Amygdala (tissue), 56 donors: ENCODE data around the gene LAMA2.

Source experiments
- DNase-seq, 56 donors: peaks; one replicate each; lab custom pipeline; 2025; lab: John Stamatoyannopoulos, UW

The LAMA2 gene

DNA sequence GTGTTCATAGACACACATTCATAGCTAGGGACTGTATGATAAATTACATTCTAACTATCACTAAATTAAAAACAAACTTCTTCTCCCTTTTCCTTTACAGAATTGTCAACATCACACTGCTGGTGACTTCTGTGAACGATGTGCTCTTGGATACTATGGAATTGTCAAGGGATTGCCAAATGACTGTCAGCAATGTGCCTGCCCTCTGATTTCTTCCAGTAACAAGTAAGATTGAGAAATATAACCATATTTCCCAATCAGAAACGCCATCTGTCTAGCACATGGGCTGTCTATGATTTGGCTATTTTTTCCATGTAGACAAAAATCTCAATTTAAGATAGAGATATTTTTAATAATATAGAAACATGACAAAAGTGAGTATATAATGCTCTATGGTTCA, 459.3 kb downstream of the LAMA2 start:
- no peak for DNase-seq

DNA sequence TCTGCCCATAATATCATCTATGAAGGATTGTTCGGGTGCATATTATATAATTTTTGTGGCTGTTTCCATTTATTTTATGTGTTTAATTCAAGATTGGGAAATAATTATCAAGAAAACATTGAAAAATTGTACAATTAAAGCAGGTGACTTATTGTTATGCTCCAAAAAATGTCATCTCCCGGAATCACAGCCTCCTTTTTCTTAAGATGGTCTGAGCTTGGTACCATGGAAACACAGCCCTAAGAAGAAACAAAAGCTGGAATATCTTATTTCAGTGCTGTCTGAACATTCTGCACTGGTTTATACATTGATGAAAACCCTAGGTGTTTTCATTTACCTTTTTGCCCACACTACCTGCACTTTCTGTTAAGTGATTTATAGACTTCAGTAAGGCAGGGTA, 459.9 kb downstream of the LAMA2 start:
- DNase-seq = no peak

DNA sequence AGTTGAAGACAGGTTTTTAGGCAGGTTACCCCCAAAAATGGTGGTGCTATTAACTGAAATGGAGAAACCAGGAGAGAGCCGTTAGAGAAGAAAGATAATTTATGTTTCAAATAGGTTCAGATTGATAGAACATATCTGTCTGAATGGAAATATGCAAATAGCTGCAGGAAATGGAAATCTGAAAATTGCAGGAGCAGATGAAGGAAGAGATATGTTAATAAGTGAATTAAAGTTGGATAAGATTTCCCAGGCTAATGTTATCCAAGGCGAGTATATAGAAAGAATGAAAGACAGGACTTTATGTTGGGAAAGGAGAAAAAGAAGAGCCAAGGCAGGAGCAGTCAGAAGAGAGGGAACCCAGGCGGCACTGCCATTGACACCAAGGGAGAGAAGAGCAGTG, 461.4 kb downstream of the LAMA2 start:
- no peak for DNase-seq

DNA sequence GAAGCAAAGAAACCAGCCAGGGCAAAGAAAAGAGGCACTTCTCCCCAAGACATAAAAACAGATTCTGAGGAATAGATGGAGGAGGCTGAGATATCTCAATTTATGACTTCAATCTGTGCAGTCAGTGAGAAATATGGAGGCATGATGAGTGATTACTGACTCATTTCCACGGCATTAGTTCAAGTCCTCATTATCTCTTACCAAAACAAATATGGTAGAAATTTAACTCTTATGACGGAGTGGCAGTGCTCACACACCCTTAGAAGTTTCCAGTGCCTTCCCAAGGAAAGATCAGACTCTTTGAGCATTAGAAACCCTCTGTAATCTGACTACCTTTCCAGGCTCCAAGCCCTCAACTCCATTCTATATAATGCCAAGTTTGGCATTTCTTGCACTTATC, 463.0 kb downstream of the LAMA2 start:
- no peak for DNase-seq

DNA sequence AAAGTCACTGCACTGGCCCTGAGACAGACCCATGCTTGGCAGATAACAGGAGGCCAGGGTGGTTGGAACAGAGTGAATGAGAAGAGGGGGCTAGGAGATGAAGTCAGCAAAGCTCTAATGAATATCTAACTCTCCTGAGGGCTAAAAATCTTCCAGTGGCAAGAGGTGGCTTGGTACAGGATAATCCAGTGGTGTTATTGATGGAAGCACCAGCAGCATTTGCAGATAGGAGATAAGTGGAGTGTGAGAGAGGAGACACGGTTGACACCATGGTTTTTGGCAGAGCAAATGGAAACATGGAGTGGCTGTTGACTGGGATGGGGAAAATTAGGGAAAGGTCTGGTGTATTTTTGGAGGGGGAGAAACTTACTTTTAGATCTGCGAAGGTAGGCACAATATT, 464.0 kb downstream of the LAMA2 start:
- no peak for DNase-seq

DNA sequence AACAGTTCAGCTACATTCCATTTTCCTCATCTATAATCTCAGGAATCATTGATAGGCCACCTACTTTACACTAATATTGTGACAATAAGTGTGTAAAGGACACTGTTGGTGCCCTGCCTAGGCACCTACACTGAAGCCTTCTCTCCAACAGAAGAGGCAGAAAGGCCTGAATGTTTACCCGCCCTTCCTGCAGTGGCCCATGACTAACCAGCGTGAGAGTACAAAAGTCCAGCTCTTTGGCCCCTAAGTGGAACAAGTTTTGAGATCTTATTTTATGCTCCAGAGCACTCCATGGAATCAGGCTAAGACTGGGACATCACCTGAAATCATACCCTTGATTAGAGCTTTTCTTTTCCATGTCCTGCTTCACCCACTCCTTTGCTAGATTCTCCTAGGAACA, 467.3 kb downstream of the LAMA2 start:
- no peak for DNase-seq

DNA sequence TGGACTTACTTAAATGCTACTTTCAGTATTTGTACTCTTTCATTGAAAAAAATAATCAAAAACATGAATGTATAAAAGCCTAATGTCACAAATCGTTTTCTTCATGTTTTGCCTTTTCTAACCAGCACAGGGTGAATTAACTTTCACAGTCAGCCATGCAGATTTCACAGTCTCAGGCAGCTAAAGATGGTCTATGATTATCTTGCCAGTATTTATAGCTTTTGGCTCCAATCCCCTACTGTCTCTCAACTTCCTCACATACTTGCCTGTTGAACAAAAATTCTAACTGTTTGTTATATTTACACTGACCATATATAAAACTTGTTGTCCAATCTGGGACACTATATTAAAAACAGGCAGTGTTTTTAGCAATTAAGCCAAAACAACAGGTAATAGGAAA, 468.9 kb downstream of the LAMA2 start:
- no peak for DNase-seq

DNA sequence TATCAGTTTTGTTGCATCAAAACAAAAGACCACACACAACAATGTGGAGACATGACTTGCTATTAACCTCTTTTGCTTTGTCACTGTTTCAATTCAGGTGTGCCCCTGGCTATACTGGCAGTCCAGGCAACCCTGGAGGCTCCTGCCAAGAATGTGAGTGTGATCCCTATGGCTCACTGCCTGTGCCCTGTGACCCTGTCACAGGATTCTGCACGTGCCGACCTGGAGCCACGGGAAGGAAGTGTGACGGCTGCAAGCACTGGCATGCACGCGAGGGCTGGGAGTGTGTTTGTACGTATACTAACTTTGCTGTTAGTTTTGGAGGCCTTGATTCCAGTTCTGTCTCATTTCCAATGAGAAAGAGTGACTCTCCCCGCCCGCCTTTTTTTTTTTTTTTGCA, 470.1 kb downstream of the LAMA2 start:
- DNase-seq = no peak

DNA sequence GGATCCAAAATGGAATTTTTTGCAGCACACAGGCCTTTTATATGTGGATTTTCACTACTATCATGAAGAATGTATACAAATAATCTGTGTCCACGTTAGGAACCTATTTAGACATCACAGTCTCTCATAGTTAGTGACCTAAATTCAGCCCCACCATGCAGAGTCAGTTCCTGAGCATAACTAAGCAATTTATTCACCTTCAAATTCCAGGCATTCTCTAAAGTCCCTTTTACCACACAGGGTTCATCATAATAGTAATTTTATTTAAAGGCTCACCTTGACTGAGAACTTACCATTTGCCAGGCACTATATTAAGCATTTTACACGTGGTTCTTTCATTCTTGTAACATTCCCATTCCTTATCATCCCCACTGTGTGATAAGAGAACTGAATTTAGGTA, 473.2 kb downstream of the LAMA2 start:
- no peak for DNase-seq

DNA sequence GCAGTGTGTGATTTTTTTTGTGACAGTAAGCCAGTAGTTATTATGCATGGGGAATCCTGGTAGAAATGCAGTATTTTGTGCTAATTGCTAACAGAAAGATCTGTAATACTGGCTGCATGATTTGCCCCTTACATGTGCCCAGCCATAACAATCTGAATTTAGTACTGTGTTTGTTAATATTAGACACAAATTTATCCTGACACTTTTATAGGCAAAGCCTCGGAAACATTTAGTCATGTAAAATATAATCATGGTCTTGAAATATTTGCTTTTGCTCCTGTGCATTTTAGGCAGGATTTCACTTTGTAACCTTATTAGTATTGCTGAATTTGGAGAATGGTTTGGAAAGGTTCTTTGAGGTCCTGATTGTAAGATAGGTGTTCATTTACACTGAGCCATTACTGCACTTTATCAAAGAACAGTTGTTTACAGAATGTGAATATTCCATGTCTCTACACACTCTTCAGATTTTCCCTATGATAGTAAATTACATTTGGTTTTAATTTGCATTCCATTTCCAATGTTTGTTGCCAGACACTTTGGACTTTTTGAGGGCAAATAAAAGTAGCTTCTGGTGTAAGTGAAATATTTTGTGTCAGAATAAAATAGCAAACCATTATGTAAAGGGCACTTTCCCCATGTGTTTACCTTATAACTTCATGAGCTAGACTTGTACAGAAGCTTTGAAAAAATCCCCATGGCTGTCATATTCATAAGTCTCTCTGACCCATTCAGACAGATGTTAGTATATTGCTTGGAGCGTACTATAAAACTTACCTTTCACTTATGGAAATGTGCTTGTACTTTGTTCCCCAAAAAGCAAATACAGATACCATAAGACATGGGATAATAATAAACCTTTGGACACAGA, 477.1 kb downstream of the LAMA2 start:
- no peak for DNase-seq

DNA sequence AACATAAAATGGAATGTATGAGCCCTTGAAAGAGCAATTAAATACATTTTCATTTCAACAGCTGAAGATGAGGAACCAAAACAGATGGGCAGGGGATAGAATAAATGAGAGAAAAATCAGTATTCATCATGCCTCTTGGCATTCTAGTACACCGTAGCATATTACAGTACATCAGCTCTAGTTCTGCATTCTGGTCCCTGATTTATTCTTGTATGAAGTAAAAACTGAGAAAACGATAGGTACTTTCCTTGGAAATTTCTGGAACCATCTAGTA, 477.7 kb downstream of the LAMA2 start:
- DNase-seq = no peak

DNA sequence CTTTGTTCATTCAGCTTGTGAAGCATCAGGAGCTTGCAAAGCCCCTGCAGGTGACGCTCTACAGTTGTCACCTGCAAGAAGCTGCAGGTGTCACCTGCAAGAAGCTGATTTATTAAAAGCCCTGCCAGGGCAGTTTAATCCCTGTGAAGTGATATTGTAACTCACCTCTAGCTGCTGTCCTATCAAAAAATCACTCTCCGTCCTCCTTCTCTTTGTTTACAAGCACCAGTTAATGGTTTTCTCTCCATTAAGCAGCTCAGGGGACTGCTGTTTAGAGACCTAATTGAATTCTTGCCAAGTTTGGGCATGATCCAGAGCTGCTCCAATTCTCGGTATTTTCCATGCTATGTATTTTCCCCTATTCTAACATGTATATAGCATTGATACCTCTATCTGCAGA, 481.1 kb downstream of the LAMA2 start:
- DNase-seq = no peak

DNA sequence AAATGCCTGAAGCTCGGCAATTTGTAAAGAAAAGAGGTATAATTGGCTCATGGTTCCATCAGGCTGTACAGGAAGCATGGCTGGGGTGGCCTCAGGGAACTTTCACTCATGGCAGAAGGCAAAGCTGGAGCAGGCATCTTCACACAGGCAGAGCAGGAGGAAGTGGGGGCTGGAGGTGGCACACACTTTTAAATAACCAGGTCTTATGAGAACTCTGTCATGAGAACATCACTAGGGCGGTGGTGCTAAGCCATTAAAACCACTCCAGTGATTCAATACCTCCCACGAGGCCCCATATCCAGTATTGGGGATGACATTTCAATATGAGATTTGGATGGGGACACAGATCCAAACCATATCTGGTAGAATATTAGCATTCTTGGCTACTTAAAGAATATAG, 481.8 kb downstream of the LAMA2 start:
- DNase-seq = no peak

DNA sequence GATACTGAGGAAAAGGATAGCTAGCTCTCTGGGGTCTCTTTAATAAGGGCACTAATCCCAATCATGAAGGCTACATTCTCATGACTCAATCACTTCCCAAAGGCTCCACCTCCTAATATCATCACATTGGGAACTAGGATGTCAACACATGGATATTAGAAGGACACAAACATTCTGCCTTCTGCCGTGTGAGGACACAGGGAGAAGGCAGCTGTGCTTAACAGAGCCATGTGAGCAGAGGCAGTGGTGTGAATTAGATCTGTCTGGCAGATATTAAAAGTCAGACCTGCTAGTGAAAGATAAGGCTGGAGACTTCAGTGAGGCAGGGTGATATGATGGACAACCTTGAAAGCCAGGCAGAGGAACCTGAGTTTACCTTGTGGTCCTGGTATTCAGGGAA, 485.1 kb downstream of the LAMA2 start:
- no peak for DNase-seq

DNA sequence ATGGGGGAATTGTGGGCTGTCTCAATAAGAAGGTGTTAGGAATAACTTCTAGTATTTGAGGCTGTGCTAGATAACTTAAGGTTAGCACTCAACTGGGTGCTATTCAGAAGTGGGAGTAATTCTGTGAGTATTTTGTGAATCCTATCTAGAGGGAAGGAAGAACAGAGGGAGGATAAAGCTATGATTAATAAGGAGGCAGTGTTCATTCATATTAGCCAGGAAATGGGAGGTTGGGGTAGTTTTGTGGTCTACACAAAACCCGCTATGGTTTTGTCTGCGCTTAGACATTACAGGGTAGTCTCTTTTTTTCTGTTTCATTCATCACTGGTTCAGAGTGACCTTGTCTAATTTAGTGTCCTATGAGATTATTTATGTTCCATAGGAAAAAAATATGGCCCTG, 486.0 kb downstream of the LAMA2 start:
- no peak for DNase-seq

DNA sequence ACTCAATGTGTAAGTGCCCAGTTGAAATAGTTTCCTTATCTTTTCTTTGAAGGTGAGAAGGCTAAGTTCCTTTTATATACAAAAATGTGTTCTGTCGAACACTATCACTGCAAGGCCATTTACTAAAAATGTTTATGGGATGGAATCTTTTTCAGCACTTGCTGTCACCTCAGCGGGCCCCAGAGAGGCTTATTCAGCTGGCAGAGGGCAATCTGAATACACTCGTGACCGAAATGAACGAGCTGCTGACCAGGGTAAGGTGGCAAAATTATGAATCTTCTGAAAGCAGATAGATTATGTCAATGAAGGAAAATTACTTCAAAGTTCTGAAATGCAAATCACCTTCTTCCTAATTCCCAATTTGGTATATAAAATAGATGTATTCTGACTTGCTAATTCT, 486.8 kb downstream of the LAMA2 start:
- no peak for DNase-seq

DNA sequence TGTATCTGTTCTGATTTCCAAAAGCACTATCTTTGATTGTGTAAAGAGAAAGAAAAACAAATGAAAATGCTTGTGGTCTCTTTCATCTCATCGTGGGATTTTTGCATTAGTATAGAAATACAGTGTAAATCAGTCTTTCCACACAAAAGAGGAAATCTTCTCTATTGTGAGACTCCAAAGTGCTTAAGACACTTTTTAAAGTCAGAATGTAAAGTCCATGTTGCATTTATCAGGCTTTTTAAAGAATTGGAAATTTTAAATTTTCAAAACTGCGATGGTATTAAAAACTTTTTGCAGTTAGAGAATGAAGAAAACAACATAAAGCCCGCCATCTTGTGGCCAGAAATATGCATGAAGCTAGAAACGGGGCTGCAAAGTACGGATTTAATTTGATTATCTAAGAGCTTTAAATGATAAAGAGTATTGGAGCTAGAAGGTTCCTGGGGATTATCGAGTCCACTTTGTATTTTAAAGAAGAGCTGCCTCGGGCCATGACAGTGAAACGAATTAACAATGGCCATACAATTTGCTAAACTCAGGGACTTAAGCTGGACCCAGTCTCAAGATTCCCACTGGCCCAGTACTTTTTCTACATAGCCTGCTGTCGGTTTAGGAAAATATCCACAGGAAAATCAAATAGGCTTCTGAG, 487.5 kb downstream of the LAMA2 start:
- peak in 30 of 56 donors; percentile 0 to 77 (median 8) for DNase-seq

DNA sequence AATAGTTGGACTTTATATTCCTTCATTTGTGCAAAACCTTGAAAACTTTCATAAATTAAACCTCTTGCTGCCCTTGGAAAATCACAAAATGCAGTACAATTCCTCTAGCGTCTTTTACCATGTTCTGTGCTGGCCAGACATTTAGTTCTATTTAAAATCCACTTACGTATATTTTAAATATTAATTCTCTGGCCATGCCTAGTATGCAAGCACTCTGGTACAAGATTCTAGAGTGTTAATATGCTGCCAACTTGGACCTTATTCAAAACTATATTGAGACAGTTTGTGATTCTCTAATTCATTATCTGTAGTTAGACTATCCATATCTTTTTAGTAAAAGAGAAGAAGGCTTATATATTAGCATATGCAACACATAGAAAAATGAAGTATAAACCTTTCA, 498.9 kb downstream of the LAMA2 start:
- no peak for DNase-seq

DNA sequence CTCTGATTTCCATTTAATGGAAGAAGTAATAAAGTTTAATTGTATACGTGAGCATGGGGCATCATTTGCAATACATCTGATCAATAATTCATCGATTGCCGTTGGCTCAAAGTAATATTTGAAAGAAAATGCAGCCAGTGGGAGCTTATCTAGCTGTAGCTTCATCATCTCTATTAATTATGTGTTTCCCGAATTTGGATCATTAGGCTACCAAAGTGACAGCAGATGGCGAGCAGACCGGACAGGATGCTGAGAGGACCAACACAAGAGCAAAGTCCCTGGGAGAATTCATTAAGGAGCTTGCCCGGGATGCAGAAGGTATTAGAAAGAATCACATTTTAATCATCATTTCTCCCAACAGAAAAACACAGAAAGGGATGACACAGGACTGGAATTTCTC, 500.0 kb downstream of the LAMA2 start:
- DNase-seq = no peak

DNA sequence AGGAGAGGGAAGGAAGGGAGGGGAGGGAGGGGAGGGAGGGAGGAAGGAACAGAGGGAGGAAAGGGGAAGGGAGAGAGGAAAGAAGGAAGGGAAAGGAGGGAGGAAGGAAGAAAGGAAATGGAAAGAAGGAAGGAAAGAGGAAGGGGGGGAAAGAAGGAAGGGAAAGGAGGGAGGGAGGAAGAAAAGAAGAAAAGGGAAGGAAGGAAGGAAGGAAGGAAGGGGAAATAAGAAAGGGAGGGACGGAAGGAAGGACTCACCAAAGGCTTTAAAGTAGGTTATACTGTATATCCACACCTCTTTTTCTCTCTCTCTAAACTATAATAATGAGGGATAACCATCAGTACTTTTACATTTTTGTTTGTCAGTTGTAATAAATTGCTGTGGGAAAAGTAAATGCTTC, 502.2 kb downstream of the LAMA2 start:
- DNase-seq = no peak

DNA sequence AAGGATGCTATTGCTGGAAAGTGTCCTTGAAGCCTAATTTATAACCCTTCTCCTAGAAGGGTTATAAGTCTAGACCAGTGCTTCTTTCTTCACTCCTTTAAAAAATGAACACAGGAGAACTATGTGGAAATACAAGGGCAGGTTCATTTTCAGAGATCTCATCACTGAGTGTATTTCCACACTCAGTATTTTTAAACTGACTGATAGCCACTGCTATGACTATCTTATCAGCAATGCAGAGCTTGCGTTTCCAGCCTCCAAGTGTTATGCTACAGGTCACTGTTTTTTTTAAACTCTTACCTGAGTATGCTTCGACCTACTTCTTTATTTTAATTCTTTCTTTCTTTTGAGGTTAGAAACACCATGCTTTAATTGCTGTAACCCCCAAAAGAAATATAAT, 508.0 kb downstream of the LAMA2 start:
- DNase-seq = no peak

DNA sequence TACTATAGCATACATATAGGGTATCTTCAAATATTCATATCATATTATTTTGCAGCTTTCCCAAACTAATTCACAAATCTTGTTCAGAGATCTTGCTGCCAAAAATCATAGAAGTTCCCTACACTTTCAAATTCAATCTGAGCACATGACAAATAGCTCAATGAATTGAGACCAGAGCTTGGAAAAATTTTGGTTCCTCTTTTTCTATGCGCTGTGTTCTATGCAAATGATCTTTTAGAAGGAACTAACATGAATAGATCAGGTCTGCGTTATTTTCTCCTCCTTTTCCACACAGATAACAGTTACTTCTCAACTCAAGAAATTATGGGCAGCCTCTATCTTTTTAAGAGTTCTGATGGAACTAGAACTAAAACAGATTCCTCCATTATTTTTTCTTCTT, 510.7 kb downstream of the LAMA2 start:
- DNase-seq = no peak

DNA sequence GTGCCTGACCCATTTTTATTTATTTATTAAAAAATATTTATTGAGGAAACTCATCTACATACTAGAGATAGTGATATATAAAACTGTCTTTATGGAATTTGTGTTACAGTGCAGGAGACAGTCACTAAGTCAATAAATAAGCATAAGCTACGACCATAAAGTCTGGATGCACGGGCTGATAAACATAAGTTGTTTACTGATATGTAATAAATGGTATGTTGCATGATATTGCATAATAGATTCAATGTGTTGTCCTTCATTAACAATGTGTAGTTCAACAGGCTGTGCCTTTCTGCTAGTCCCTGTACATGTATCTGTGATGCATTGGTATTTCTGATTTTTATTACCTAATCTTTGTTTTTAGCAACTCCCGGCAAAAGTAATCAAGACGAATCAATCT, 515.8 kb downstream of the LAMA2 start:
- DNase-seq = no peak
